Right atrium auricular region (tissue), 2 donors: ENCODE results near the gene BRD4. TPM values are rescaled to one million over a fixed set of nuclear protein-coding genes. Genes with fewer than 3 reads are reported as not detected.
A peak's percentile ranks its signal among the peaks of the same experiment; 100 is the strongest.

ENCODE experiments used
- DNase-seq: peaks from one replicate; pipeline ENCODE4 v3.0.0-alpha.2; 2019; ENCODE audit warnings: low spot score
- H3K27ac ChIP-seq, 2 donors: fragments of 200-600 bp; sonication (generic); 1 replicate in 1 of 2; 2 replicates in 1 of 2; pipeline ENCODE4 v1.5.1; 2016 to 2019
- H3K27me3 ChIP-seq, 2 donors: fragments of 200-600 bp; sonication (generic); one replicate each; pipeline versions ENCODE4 v1.5.1 to v1.6.0; 2017 to 2019
- H3K36me3 ChIP-seq: fragments of 200-600 bp; sonication (generic); one replicate; pipeline ENCODE4 v1.5.1; 2016
- H3K4me1 ChIP-seq, 2 donors: fragments of 200-600 bp; sonication (generic); one replicate each; pipeline versions ENCODE4 v1.5.1 to v1.6.0; 2017 to 2019
- H3K4me3 ChIP-seq, 2 donors: fragments of 200-600 bp; sonication (generic); 1 replicate in 1 of 2; 2 replicates in 1 of 2; pipeline ENCODE4 v1.5.1; 2017 to 2019; ENCODE audit warnings: mild to moderate bottlenecking in 1 of 2, moderate library complexity in 1 of 2
- H3K9me3 ChIP-seq, 2 donors: fragments of 200-600 bp; sonication (generic); one replicate each; pipeline ENCODE4 v1.5.1; 2019
- total RNA-seq, 2 donors: library from RNA; depleted of rRNA; stranded (reverse); fragments of >200 nt; gene quantifications; one replicate each; pipeline ENCODE4 v1.1.0, GENCODE V29; 2016
- TF ChIP-seq, protein P1 (sequence below), 2 donors: fragments of 200-600 bp; sonication (generic); IDR thresholded peaks; one replicate each; pipeline ENCODE4 v1.5.1; 2019; ENCODE audit warnings: antibody characterized with exemption in 2 of 2

Gene BRD4
- total RNA-seq, 2 donors from 2014 or later = 23.6 to 41.0 TPM

GRCh38 chr19:15266683-15267082 lies 65.7 kb downstream of the BRD4 start:
- peaks cover 0 to 77% of the 10 kb centered on the region in 2 donors for H3K4me1 ChIP-seq

GRCh38 chr19:15265850-15266248 lies 66.5 kb downstream of the BRD4 start:
- Histone ChIP-seq H3K9me3 (no peaks in the 10 kb centered on the region), H3K27ac (peak overlapping the region; percentile 23 to 66), H3K4me3 (no peak overlapping the region), H3K36me3 (peaks cover 55% of the 10 kb centered on the region), H3K27me3 (no peaks in the 10 kb centered on the region), H3K4me1 (peaks cover 0 to 69% of the 10 kb centered on the region in 2 donors)
- TF ChIP-seq, protein P1, sequence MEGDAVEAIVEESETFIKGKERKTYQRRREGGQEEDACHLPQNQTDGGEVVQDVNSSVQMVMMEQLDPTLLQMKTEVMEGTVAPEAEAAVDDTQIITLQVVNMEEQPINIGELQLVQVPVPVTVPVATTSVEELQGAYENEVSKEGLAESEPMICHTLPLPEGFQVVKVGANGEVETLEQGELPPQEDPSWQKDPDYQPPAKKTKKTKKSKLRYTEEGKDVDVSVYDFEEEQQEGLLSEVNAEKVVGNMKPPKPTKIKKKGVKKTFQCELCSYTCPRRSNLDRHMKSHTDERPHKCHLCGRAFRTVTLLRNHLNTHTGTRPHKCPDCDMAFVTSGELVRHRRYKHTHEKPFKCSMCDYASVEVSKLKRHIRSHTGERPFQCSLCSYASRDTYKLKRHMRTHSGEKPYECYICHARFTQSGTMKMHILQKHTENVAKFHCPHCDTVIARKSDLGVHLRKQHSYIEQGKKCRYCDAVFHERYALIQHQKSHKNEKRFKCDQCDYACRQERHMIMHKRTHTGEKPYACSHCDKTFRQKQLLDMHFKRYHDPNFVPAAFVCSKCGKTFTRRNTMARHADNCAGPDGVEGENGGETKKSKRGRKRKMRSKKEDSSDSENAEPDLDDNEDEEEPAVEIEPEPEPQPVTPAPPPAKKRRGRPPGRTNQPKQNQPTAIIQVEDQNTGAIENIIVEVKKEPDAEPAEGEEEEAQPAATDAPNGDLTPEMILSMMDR (IDR thresholded peaks at IDR 0.05) = no peak
- peak; percentile 96 for DNase-seq

More at GRCh38 chr19:15266683-15267082, 65.7 kb downstream of the BRD4 start:
- Histone ChIP-seq H3K9me3 (no peaks in the 10 kb centered on the region), H3K4me3 (no peak overlapping the region), H3K27me3 (no peaks in the 10 kb centered on the region), H3K27ac (peak overlapping the region; percentile 10 to 21), H3K36me3 (peaks cover 60% of the 10 kb centered on the region)
- TF ChIP-seq, protein P1 (IDR thresholded peaks at IDR 0.05) = no peak
- DNase-seq = no peak

DNA sequence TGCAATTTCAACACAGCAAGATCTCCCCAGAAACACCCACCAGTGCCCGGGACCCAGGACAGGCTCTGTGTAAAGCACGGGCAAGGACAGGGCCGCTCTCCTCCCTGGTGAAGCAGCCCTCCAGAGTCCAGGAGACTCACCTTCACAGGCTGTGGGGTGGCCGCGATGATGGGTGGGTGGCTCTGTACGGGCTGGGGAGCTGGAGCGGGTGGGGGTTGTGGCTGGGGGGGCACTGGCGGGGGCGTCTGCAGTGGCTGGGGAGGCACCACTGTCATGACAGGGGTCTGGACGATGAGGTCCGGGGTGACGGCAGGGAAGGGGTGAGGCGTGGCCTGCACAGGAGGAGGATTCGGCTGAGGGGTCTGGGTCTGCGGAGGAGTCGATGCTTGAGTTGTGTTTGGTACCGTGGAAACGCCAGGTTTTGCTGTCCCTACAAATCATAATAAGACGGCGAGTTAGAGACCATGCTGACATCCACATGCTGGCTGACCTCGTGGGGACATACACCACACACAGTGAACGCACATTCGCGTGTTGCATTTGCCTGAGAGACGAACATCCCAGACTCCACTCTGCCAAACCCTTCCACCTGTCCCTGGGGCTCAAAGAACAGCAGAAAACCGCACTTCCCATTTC lies 67.0 kb downstream of the BRD4 start:
- no peak for DNase-seq
- Histone ChIP-seq H3K4me3 (no peak overlapping the region), H3K36me3 (peaks cover 57% of the 10 kb centered on the region), H3K4me1 (peaks cover 0 to 66% of the 10 kb centered on the region in 2 donors), H3K27ac (peak overlapping the region; percentile 23 to 66), H3K9me3 (no peaks in the 10 kb centered on the region), H3K27me3 (no peaks in the 10 kb centered on the region)
- TF ChIP-seq, protein P1 (IDR thresholded peaks at IDR 0.05) = no peak

GRCh38 chr19:15264933-15265206 lies 67.5 kb downstream of the BRD4 start:
- Histone ChIP-seq H3K36me3 (peaks cover 62% of the 10 kb centered on the region), H3K4me1 (peaks cover 0 to 61% of the 10 kb centered on the region in 2 donors), H3K9me3 (no peaks in the 10 kb centered on the region), H3K27ac (peak overlapping the region; percentile 23 to 66), H3K4me3 (no peak overlapping the region), H3K27me3 (no peaks in the 10 kb centered on the region)
- no peak for DNase-seq
- TF ChIP-seq, protein P1 (IDR thresholded peaks at IDR 0.05) = no peak

DNA sequence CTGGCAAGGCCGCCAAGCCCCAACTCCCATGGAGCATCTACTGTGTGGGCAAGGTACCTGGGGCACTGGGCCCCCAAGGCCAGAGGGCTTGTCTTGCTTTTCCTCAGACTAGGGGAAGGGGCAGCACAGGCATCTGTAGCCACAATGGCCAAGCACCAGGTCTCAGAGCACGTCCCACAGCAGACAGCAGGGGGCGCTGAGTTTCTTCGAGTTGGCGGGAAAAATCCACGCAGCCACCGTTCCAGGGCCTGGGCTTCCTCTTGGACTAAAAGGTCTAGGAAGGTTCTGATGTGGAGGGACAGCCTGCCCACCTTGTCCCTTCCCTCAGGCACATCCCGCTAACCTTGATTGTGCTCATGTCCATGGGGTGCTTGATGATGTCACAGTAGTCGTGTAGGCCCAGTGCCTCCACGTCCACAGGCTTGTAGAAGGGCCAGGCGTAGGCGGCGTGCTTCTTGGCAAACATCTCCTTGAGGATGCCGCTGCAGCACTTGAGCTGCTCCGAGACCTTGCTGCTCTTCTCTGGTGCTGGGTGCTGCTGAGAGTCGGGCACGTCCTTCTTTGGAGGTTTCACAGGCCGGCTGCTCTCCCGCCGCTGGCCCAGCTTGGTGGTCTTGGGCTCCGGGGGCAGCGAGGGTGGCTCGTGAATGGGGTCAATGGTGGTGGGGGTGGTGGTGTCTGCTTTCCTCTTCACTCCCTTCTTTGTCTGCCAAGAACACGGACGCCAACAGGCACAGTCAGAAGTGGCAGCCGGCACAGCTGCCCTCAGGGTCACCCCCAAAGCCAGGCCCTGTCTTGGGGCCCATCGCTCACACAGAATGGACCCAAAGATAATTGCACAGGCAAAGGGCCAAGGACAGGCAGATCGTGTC lies 68.0 kb downstream of the BRD4 start:
- H3K4me1 ChIP-seq = peaks cover 0 to 58% of the 10 kb centered on the region in 2 donors
- no peaks in the 10 kb centered on the region for H3K9me3 ChIP-seq
- peak overlapping the region; percentile 23 to 66 for H3K27ac ChIP-seq
- peak; percentile 85 for DNase-seq
- H3K27me3 ChIP-seq = no peaks in the 10 kb centered on the region
- peaks cover 68% of the 10 kb centered on the region for H3K36me3 ChIP-seq
- no peak overlapping the region for H3K4me3 ChIP-seq
- TF ChIP-seq, protein P1 (IDR thresholded peaks at IDR 0.05) = peak; percentile 63 to 83
